Testis (tissue), 2 donors: ENCODE data around the gene STAT2.

Experiments used
- POLR2A ChIP-seq: fragments of 450-650 bp; IDR thresholded peaks from one replicate; pipeline ENCODE4 v1.6.1; 2017; ENCODE audit warnings: antibody characterized with exemption, mild to moderate bottlenecking, moderate library complexity
- TF ChIP-seq, protein P1 (sequence below), 3 experiments: fragments of 450-650 bp in 2 of 3; fragments of 200-600 bp in 1 of 3; sonication (generic) in 1 of 3; IDR thresholded peaks; one replicate each; pipeline ENCODE4 v1.5.1; 2016 to 2019; ENCODE audit warnings: antibody characterized with exemption in 3 of 3, mild to moderate bottlenecking in 2 of 3, moderate library complexity in 1 of 3

DNA sequence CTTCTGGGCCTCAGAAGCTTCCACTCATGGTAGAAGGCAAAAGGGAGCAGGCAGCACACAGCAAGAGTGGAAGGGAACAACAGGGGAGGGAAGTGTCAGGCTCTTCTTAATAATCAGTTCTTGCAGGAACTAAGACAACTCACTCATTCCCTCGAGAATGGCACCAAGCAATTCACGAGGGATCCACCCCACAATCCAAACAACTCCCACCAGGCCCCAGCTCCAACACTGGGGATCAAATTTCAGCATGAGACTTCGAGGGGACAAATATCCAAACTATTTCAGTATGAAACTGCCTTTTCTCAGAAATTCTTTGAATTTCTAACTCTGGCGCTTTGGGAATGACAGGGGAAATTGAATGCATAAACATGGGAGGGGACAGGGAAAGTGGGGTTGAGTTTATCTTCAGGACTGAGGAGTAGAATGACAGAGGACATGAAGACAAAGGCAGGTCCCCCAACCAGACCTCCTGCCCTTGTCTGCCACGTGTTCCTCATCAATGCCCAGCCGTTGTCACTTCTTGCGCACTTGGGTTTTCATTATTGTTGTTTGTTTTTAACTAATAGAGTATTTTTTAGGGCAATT, 27.3 kb upstream of the STAT2 start:
- TF ChIP-seq, protein P1, sequence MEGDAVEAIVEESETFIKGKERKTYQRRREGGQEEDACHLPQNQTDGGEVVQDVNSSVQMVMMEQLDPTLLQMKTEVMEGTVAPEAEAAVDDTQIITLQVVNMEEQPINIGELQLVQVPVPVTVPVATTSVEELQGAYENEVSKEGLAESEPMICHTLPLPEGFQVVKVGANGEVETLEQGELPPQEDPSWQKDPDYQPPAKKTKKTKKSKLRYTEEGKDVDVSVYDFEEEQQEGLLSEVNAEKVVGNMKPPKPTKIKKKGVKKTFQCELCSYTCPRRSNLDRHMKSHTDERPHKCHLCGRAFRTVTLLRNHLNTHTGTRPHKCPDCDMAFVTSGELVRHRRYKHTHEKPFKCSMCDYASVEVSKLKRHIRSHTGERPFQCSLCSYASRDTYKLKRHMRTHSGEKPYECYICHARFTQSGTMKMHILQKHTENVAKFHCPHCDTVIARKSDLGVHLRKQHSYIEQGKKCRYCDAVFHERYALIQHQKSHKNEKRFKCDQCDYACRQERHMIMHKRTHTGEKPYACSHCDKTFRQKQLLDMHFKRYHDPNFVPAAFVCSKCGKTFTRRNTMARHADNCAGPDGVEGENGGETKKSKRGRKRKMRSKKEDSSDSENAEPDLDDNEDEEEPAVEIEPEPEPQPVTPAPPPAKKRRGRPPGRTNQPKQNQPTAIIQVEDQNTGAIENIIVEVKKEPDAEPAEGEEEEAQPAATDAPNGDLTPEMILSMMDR (IDR thresholded peaks at IDR 0.05) = no peak
- no peak for TF ChIP-seq POLR2A
